Psoas muscle (tissue), 8 donors: ENCODE measurements around the gene ALK. TPM values are rescaled to one million over a fixed set of nuclear protein-coding genes. Genes with fewer than 3 reads are reported as not detected.

ENCODE experiments used
- ATAC-seq, 4 donors: fragments of 200-7000 bp; cut with Tn5 transposase; one replicate each; pipeline ENCODE4 v1.9.1; 2020; ENCODE audit warnings: moderate library complexity in 3 of 4, mild to moderate bottlenecking in 2 of 4
- DNase-seq, 2 donors: peaks; one replicate each; pipeline ENCODE4 v3.0.0-alpha.2; 2020
- H3K27ac ChIP-seq: fragments of 200-600 bp; one replicate; pipeline ENCODE4 v1.8.0; 2022
- H3K27me3 ChIP-seq, 3 donors: fragments of 200-600 bp in 1 of 3; one replicate each; pipeline versions ENCODE4 v1.6.1 to v1.8.0; 2013 to 2022; ENCODE audit warnings: low read length in 2 of 3, mild to moderate bottlenecking in 2 of 3, moderate library complexity in 1 of 3; ENCODE audit not compliant: insufficient read depth in 3 of 3
- H3K36me3 ChIP-seq, 2 donors: fragments of 200-600 bp in 1 of 2; one replicate each; pipeline versions ENCODE4 v1.6.1 to v1.8.0; 2013 to 2022; ENCODE audit warnings: low read depth in 1 of 2, mild to moderate bottlenecking in 1 of 2, moderate library complexity in 1 of 2; ENCODE audit not compliant: insufficient read depth in 1 of 2
- H3K4me1 ChIP-seq: fragments of 200-600 bp; one replicate; pipeline ENCODE4 v1.8.0; 2022
- H3K4me3 ChIP-seq: fragments of 200-600 bp; one replicate; pipeline ENCODE4 v1.8.0; 2022; ENCODE audit warnings: mild to moderate bottlenecking
- H3K9me3 ChIP-seq: fragments of 200-600 bp; one replicate; pipeline ENCODE4 v1.8.0; 2022
- WGBS, 3 donors: extraction: QIAGEN DNeasy Blood & Tissue Kit; methylation state at CpG; one replicate each; pipeline versions ENCODE4 v1.1.6 to v1.1.7; 2013; 5-methylcytosine and 5-hydroxymethylcytosine counted together
- intact Hi-C, 2 donors: fragments of 100-400 bp; cut with DNase I; formaldehyde crosslinking; loops; one replicate each; pipeline versions ENCODE4 v1.11.0 to v1.14.2; 2022
- polyA plus RNA-seq, 3 donors: library from polyadenylated mRNA; stranded (reverse); fragments of 200-250 nt; gene quantifications; one replicate each; pipeline ENCODE4 v1.2.3, GENCODE V29; 2013
- total RNA-seq, 4 donors: library from RNA; stranded (reverse); fragmentation: NEBNext Ultra II Directional in 2 of 4; extraction: Animal tissue kit (Norgen Biotek cat#: 25700) in 2 of 4; gene quantifications; one replicate each; pipeline versions ENCODE4 v1.2.1 to v1.2.4, GENCODE V29; 2021 to 2023
- TF ChIP-seq, protein P1 (sequence below): fragments of 200-600 bp; IDR thresholded peaks from one replicate; pipeline ENCODE4 v1.8.0; 2022; ENCODE audit warnings: antibody characterized with exemption
- donor health status: healthy with polysubstance abuse.
- donor health status: DM: no; HTN: no; CAD: no; lungs with moderate emphysema.
- donor health status: Bipolar disorder and iron deficiency.
- donor health status: healthy.
- donor health status: DM: yes; HTN: yes; CAD: no.
- donor health status: DM: no; HTN: no; CAD: no.
- donor health status: DM: no; HTN: no; CAD: no.
- donor health status: DM: yes; HTN: yes; CAD: no.

Gene ALK
- total and polyA plus RNA-seq, 7 donors: 0.03 to 0.32 (median 0.08) TPM; not detected in 2

DNA sequence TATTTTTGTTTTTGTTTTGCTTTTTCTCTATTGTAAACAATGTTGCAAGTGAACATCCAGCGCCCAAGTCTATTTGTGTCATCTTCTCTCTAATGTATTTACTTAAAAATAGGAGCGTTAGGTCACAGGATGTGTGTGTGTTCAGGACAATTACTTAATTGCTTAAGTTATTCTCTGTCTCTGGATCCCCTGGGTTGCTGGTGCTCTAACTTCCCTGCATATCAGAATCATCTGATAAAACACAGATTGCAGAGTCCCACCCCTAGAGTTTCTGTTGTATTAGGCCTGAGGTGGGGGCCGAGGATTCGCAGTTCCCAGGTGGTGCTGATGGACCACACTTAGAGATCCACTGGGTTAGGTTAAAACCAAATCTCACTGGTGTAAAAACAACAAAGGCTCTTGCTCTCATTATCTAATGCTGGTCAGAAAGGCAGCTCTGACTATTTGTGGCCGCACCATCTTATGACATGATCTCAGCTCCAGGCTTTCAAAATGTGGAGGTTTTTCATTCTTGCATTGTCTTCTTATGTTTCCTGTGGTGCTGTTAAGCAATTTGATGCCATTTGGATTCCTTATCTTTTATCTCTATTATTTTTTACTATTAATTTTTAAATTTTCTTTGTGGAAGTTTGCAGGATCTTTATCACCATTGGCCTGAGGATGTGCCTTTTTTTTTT is 718.4 kb downstream of the ALK start:
- intact Hi-C loops: no loop called here
- H3K27ac ChIP-seq: no peak overlapping the region
- H3K4me3 ChIP-seq: no peak overlapping the region
- no peaks in the 10 kb centered on the region for H3K9me3 ChIP-seq
- TF ChIP-seq, protein P1, sequence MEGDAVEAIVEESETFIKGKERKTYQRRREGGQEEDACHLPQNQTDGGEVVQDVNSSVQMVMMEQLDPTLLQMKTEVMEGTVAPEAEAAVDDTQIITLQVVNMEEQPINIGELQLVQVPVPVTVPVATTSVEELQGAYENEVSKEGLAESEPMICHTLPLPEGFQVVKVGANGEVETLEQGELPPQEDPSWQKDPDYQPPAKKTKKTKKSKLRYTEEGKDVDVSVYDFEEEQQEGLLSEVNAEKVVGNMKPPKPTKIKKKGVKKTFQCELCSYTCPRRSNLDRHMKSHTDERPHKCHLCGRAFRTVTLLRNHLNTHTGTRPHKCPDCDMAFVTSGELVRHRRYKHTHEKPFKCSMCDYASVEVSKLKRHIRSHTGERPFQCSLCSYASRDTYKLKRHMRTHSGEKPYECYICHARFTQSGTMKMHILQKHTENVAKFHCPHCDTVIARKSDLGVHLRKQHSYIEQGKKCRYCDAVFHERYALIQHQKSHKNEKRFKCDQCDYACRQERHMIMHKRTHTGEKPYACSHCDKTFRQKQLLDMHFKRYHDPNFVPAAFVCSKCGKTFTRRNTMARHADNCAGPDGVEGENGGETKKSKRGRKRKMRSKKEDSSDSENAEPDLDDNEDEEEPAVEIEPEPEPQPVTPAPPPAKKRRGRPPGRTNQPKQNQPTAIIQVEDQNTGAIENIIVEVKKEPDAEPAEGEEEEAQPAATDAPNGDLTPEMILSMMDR: no peak
- no peaks in the 10 kb centered on the region for H3K4me1 ChIP-seq
- DNase-seq (no peak), ATAC-seq (peak in 1 of 4 donors; percentile 19)
- WGBS, 3 donors: 83% methylated on average over 5 of the region's 5 CpGs
- H3K27me3 ChIP-seq: no peaks in the 10 kb centered on the region
- peaks cover 0 to 22% of the 10 kb centered on the region in 2 donors for H3K36me3 ChIP-seq

DNA sequence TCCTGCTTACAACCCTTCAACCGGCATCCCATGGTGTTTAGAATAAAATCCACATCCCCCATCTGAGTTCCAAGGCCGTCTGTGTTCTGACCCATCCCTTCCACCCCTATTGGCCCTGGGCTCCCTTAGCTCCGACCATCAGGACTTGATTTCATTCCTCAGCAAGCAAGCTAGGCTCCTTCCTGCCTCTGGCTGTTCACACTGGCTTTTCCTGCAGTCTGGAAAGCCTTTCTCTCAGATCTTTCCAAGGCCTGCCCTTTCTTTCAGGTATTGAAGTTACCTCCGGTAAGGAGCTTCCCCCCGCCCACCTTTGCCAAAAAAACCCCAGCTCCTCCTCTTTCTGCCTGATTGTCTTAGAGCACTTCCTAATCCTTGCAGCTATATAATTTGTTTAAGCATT is 719.4 kb downstream of the ALK start:
- intact Hi-C loops: no loop called here
- Histone ChIP-seq H3K27ac (no peak overlapping the region), H3K4me1 (no peaks in the 10 kb centered on the region), H3K27me3 (no peaks in the 10 kb centered on the region), H3K9me3 (no peaks in the 10 kb centered on the region), H3K4me3 (no peak overlapping the region), H3K36me3 (peaks cover 0 to 20% of the 10 kb centered on the region in 2 donors)
- WGBS, 3 donors: 48 to 57% (median 54%) methylated on average over 5 of the region's 5 CpGs
- ATAC-seq (no peak), DNase-seq (no peak)
- TF ChIP-seq, protein P1: no peak

DNA sequence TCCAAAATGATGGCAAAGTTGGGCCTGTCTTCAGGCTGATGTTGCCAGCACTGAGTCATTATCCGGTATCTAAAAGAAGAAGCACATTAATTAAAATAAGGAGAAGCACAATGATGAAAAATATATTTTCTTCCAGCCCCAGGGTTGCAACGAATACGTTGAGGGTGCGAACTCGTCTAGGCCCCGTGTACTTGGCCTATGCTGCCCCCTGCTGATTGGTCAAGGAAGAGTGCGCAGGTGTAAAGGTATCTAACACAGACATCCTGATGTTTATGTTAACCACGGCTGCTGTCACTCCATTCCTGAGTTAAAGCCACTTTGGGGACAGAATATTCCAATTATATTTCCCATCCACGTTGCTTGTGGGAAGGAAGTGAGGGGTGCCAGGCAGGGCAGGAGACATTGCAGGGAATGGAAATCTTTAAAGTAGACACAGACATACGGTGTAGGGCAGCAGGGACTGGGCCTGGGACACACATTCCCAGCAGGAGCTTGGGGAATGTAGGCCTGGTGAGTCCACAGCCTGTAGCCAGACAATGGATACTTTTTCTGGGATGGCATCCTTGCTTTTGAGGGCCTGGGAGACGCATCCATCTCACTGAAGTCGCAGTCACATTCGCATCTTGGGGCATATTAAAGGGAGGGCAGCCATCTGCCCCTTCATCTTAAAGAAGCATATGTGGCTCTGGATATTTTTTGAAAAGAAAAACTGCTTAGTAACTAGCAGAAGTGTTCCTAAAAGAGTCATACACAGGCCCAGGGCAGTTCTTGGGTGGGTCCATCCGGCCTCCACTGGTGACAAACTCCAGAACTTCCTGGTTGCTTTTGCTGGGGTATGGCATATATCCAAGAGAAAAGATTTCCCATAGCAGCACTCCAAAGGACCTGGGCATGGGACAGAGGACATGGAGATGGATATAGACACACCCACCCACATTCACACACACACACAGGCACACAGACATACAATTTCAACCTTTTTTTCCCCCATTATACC is 724.3 kb downstream of the ALK start:
- Histone ChIP-seq H3K27ac (no peak overlapping the region), H3K9me3 (no peaks in the 10 kb centered on the region), H3K27me3 (no peaks in the 10 kb centered on the region), H3K4me1 (no peaks in the 10 kb centered on the region), H3K4me3 (no peak overlapping the region), H3K36me3 (peaks cover 0 to 14% of the 10 kb centered on the region in 2 donors)
- DNase-seq (peak; percentile 53 to 76), ATAC-seq (peak; percentile 86 to 92 (median 88))
- 33% methylated on average over 14 of the region's 14 CpGs for WGBS, 3 donors
- TF ChIP-seq, protein P1: peak; percentile 76
- intact Hi-C loops: loop anchor here (1.0 to 10.0 kb wide), 5 partner anchors 140 to 376 kb away; no protein-coding TSS in a partner anchor

- ATAC-seq: peak in 1 of 4 donors; percentile 23
- no peak overlapping the region for H3K4me3 ChIP-seq
- TF ChIP-seq, protein P1: no peak
- intact Hi-C loops: loop anchor here (1.0 to 10.0 kb wide), 5 partner anchors 138 to 375 kb away; no protein-coding TSS in a partner anchor
- no peaks in the 10 kb centered on the region for H3K4me1 ChIP-seq
- H3K9me3 ChIP-seq: no peaks in the 10 kb centered on the region
- no peaks in the 10 kb centered on the region for H3K27me3 ChIP-seq
- 75 to 79% (median 78%) methylated on average over 8 of the region's 8 CpGs for WGBS, 3 donors
- no peak for DNase-seq
- H3K27ac ChIP-seq: no peak overlapping the region
- H3K36me3 ChIP-seq: peaks cover 0 to 24% of the 10 kb centered on the region in 2 donors
Measured at GRCh38 chr2:29195796-29196195, 725.6 kb downstream of the ALK start.
